Ovary (tissue), 3 donors: ENCODE data around the gene PIPOX.

ENCODE experiments used
- EP300 ChIP-seq: sonication (generic); formaldehyde crosslinking; IDR thresholded peaks from one replicate; pipeline ENCODE4 v1.6.1; 2017; ENCODE audit warnings: antibody characterized with exemption
- POLR2A ChIP-seq: fragments of 450-650 bp; IDR thresholded peaks from one replicate; pipeline ENCODE4 v1.6.1; 2017; ENCODE audit warnings: antibody characterized with exemption, mild to moderate bottlenecking, moderate library complexity
- TF ChIP-seq, protein P1 (sequence below), 3 donors: fragments of 450-650 bp in 2 of 3; fragments of 200-600 bp in 1 of 3; IDR thresholded peaks; one replicate each; pipeline versions ENCODE4 v1.5.1 to v1.8.0; 2016 to 2022; ENCODE audit warnings: antibody characterized with exemption in 3 of 3, mild to moderate bottlenecking in 1 of 3
- donor health status: DM: no; HTN: no; CAD: no.

DNA sequence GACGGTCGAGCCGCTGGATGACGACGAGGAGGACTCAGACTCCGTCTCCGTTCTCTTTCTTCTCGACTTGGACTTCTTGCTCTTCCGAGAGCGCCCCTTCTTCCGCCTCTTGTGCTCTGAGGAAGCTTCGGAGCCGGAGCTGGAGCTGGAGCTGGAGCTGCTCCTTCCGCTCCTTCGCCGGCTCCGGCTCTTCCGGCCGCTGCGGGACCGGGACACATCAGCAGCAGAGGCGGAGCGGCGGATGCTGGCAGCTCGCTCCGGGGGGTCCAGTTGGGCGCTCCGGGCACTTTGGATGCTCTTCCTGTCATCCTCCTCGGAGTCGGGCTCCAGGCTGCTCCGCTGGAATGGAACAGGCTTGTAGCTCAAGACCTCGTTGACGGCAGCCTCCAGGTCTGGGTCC lies 36.9 kb downstream of the PIPOX start:
- TF ChIP-seq, protein P1, sequence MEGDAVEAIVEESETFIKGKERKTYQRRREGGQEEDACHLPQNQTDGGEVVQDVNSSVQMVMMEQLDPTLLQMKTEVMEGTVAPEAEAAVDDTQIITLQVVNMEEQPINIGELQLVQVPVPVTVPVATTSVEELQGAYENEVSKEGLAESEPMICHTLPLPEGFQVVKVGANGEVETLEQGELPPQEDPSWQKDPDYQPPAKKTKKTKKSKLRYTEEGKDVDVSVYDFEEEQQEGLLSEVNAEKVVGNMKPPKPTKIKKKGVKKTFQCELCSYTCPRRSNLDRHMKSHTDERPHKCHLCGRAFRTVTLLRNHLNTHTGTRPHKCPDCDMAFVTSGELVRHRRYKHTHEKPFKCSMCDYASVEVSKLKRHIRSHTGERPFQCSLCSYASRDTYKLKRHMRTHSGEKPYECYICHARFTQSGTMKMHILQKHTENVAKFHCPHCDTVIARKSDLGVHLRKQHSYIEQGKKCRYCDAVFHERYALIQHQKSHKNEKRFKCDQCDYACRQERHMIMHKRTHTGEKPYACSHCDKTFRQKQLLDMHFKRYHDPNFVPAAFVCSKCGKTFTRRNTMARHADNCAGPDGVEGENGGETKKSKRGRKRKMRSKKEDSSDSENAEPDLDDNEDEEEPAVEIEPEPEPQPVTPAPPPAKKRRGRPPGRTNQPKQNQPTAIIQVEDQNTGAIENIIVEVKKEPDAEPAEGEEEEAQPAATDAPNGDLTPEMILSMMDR (IDR thresholded peaks at IDR 0.05), result no peak
- TF ChIP-seq EP300 (no peak), POLR2A (no peak)
